Measurements from ENCODE around the gene KCNT2. TPM values are rescaled to one million over a fixed set of nuclear protein-coding genes. Genes with fewer than 3 reads are reported as not detected.

The KCNT2 gene
- total and polyA plus RNA-seq, 9 of the 15 experiments (the other 6 are each of a cell fraction or from before 2014, with no cell fraction given), result 0.13 to 0.73 (median 0.28) TPM

GRCh38 chr1:196638466-196638865 lies 30.2 kb upstream of the KCNT2 start:
- H3K9ac ChIP-seq (ENCODE audit: insufficient read depth in 1 of 2, low read depth in 2 of 2, low read length in 2 of 2), result no peak overlapping the region
- no peaks in the 10 kb centered on the region for H3K79me2 ChIP-seq (ENCODE audit: control insufficient read depth, insufficient read depth, low read length)
- ATAC-seq (no peak), DNase-seq (ENCODE audit: extremely low read depth in 1 of 4, low spot score in 3 of 4) (no peak), FAIRE-seq (no peak)
- CTCF ChIA-PET (ENCODE audit: low intra/inter-chr PET ratio), result no interaction called here
- in situ Hi-C loops (cut with MboI), result no loop called here
- POLR2A ChIA-PET, result no interaction called here
- no TSS peak for BruUV-seq (replicated peaks)
- H2AFZ ChIP-seq (ENCODE audit: low read depth, low read length), result no peak overlapping the region
- H3K9me1 ChIP-seq (ENCODE audit: control insufficient read depth, insufficient read depth, low read length), result no peaks in the 10 kb centered on the region
- H3K4me1 ChIP-seq (replicated peaks in 1 of 2; ENCODE audit: control insufficient read depth in 2 of 2, insufficient read depth in 2 of 2, low read length in 2 of 2), result no peaks in the 10 kb centered on the region
- no peak overlapping the region for H3K4me3 ChIP-seq
- H3K27ac ChIP-seq (ENCODE audit: extremely low read depth, low read depth, low read length), result no peak overlapping the region
- WGBS (ENCODE audit: insufficient coverage, low coverage, missing lambda C conversion rate), result 42% methylated on average over 2 of the region's 2 CpGs
- no peaks in the 10 kb centered on the region for H4K20me1 ChIP-seq (replicated peaks; ENCODE audit: control insufficient read depth, insufficient read depth, low read length)
- TF ChIP-seq SLC30A9 (CRISPR knock-in tag; IDR thresholded peaks at IDR 0.05) (no peak), ZBTB2 (IDR thresholded peaks at IDR 0.05) (no peak), SAFB (IDR thresholded peaks at IDR 0.05; ENCODE audit: borderline replicate concordance, low read depth, low read length) (no peak), CUX1 (CRISPR knock-in tag; IDR thresholded peaks at IDR 0.05) (no peak), GATAD2A (IDR thresholded peaks at IDR 0.05) (no peak), KDM1A (IDR thresholded peaks at IDR 0.05) (no peak), ZNF511 (CRISPR knock-in tag; IDR thresholded peaks at IDR 0.05) (no peak), SP1 (CRISPR knock-in tag; IDR thresholded peaks at IDR 0.05) (no peak), DEAF1 (CRISPR knock-in tag; IDR thresholded peaks at IDR 0.05) (no peak), TCF15 (CRISPR knock-in tag; IDR thresholded peaks at IDR 0.05) (no peak), HEY1 (CRISPR knock-in tag; IDR thresholded peaks at IDR 0.05; ENCODE audit: borderline replicate concordance) (no peak)
- intact Hi-C loops (cut with micrococcal nuclease), result no loop called here
- H3K9me3 ChIP-seq (replicated peaks; ENCODE audit: control insufficient read depth, insufficient read depth, low read depth, low read length), result no peaks in the 10 kb centered on the region
- H3K36me3 ChIP-seq (ENCODE audit: control insufficient read depth, insufficient read depth, low read length), result no peaks in the 10 kb centered on the region
- H3K4me2 ChIP-seq (ENCODE audit: insufficient read depth, low read length), result no peak overlapping the region
- H3K27me3 ChIP-seq (ENCODE audit: control insufficient read depth in 2 of 2, insufficient read depth in 2 of 2, low read length in 2 of 2), result no peaks in the 10 kb centered on the region
